HUES48 (cell line): ENCODE data around the gene DGAT2.

Source experiments
- H3K27ac ChIP-seq: one replicate; pipeline ENCODE4 v1.7.0; 2013; ENCODE audit warnings: low read depth, low read length, inconsistent platforms
- H3K27me3 ChIP-seq: 2 replicates; pipeline ENCODE4 v1.6.1; 2013; ENCODE audit warnings: mild to moderate bottlenecking, low read length; ENCODE audit not compliant: control insufficient read depth, insufficient read depth
- H3K36me3 ChIP-seq: 2 replicates; pipeline ENCODE4 v1.6.1; 2013; ENCODE audit warnings: low read length; ENCODE audit not compliant: control insufficient read depth, insufficient read depth
- H3K4me1 ChIP-seq: 2 replicates; pipeline ENCODE4 v1.6.1; 2013; ENCODE audit warnings: mild to moderate bottlenecking, low read length; ENCODE audit not compliant: control insufficient read depth, insufficient read depth
- H3K4me3 ChIP-seq: 2 replicates; pipeline ENCODE4 v1.5.1; 2013; ENCODE audit warnings: mild to moderate bottlenecking, low read depth, low read length
- H3K9ac ChIP-seq: 2 replicates; pipeline ENCODE4 v1.6.1; 2013; ENCODE audit warnings: mild to moderate bottlenecking, low read depth, low read length, moderate library complexity
- H3K9me3 ChIP-seq: 2 replicates; pipeline ENCODE4 v1.6.1; 2013; ENCODE audit warnings: low read length; ENCODE audit not compliant: control insufficient read depth, insufficient read depth

The DGAT2 gene

DNA sequence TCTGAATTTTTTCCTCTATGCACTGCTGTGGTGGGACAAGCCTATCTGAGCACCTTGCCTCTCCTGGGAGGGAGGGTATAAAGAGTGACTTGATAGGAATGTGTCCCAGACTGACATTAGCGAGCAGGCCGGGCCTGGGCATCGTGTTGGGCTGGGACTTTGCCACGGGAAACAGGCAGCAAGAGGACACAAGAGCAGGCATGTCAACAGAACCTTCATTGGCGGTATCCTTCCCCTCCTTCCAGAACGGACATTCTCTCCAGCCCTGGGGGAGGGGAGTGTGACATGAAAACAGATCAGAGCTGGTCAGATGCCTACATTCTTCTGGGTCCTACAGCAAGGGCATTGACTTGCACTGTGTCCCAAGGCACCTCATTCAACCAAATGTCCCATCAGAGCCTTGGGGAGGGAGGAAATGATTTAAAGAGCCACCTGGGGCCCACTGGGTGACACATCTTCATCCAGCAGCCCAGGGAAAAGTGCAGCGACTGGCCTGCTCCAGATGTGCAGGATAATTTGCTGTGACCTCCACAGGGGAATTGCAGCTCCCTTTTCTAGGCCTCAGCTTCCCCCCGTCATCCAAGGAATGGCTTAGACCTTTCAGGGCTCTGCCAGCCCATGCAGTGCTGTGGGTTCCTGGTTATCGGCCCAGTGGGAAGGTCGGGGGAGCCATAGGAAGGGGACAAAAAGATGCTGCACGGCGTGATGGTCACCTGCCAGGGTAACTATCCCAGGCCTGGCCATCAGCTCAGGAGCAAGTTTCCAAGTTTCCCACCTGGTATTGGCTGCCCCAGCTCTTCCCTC lies 24.6 kb downstream of the DGAT2 start:
- Histone ChIP-seq H3K4me1 (no peaks in the 10 kb centered on the region), H3K4me3 (no peak overlapping the region), H3K9me3 (no peaks in the 10 kb centered on the region), H3K27me3 (no peaks in the 10 kb centered on the region), H3K36me3 (no peaks in the 10 kb centered on the region), H3K27ac (no peak overlapping the region), H3K9ac (no peak overlapping the region)

DNA sequence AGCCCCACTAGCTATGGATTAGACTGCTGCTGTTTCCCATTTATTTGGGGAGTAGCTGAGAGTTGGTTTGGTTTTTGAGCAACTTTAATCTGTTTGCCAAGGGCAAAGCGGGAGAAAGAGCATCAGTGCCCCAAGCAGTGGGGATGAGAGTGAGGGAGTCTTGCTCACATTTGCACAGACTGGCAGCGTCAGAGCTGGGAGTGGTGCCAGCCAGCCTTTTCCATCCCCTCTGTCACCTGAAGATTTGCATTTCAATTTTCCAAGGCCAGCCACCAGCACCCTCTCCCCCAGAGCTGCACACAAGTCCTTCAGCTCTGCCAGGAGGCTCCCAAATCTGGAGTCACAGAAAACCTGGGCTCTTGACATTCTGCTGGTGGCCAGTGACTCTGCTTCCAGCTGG lies 25.4 kb downstream of the DGAT2 start:
- Histone ChIP-seq H3K27ac (no peak overlapping the region), H3K4me3 (no peak overlapping the region), H3K4me1 (no peaks in the 10 kb centered on the region), H3K9ac (no peak overlapping the region), H3K36me3 (no peaks in the 10 kb centered on the region), H3K9me3 (no peaks in the 10 kb centered on the region), H3K27me3 (no peaks in the 10 kb centered on the region)

DNA sequence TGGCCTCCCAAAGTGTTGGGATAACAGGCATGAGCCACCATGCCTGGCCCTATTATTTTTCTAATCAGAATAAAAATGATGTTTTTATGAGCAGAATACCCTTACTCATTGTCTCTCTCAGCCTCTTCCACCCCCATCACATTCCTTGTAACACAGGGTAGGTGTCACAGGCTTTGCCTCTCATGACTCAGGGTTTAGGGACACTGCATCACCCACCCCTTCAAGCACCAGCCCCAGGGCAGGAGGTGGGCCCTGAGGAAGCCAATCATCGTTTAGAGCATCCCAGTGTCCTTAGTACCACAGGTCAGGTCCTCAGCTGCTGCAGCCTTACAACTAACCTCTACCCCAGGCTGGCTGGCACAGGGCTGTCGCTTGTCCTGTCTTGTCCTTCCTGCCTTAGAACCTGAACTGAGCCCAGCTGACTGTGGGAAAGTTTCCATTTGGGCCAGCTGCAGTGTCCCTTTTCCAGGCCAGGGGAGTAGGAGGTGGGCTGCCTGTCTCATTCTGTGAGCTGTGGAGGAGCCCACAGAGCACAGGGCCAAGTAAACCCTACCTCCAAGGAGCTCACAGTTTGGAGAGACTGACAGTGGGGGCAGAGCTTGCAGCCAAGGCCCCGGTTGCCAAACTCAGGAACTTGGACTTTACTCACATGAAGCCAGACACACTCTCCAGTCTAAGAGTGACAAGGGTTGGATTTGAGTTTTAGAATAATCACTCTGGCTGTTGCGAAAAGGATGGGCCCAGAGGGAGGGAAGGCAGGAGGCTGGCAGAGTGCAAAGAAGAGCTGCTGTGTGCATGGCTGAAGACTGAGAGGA lies 26.9 kb downstream of the DGAT2 start:
- H3K4me3 ChIP-seq = no peak overlapping the region
- H3K9me3 ChIP-seq = no peaks in the 10 kb centered on the region
- H3K27me3 ChIP-seq = no peaks in the 10 kb centered on the region
- H3K27ac ChIP-seq = no peak overlapping the region
- H3K9ac ChIP-seq = no peak overlapping the region
- H3K4me1 ChIP-seq = no peaks in the 10 kb centered on the region
- H3K36me3 ChIP-seq = no peaks in the 10 kb centered on the region

DNA sequence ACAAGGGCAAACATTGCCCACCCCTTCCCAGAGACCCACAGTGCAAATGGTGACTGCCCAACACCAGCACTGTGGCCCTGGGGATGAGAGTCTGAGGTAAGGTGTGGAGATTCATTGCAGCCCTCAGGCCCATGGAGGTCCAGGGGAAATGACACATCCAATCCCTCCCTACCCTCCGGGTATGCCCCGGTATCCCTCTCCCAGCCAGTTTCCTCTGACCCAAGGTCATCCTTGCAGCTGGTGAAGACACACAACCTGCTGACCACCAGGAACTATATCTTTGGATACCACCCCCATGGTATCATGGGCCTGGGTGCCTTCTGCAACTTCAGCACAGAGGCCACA lies 27.5 kb downstream of the DGAT2 start:
- Histone ChIP-seq H3K27me3 (no peaks in the 10 kb centered on the region), H3K36me3 (no peaks in the 10 kb centered on the region), H3K4me3 (no peak overlapping the region), H3K4me1 (no peaks in the 10 kb centered on the region), H3K9ac (no peak overlapping the region), H3K9me3 (no peaks in the 10 kb centered on the region), H3K27ac (no peak overlapping the region)

DNA sequence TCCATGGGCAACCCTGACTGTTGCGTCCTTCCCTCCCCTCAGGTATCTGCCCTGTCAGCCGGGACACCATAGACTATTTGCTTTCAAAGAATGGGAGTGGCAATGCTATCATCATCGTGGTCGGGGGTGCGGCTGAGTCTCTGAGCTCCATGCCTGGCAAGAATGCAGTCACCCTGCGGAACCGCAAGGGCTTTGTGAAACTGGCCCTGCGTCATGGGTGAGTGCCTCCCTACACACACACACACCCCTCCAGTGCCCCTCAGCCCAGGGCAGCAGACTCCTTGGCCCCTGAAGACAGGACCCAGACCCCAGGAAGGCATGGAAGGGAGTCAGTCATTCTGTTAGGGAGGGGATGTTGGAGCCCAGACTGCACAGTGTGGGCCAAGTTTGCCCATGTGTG lies 28.5 kb downstream of the DGAT2 start:
- no peak overlapping the region for H3K4me3 ChIP-seq
- H3K27ac ChIP-seq = no peak overlapping the region
- no peaks in the 10 kb centered on the region for H3K4me1 ChIP-seq
- H3K9me3 ChIP-seq = no peaks in the 10 kb centered on the region
- no peaks in the 10 kb centered on the region for H3K36me3 ChIP-seq
- H3K9ac ChIP-seq = no peak overlapping the region
- H3K27me3 ChIP-seq = no peaks in the 10 kb centered on the region

DNA sequence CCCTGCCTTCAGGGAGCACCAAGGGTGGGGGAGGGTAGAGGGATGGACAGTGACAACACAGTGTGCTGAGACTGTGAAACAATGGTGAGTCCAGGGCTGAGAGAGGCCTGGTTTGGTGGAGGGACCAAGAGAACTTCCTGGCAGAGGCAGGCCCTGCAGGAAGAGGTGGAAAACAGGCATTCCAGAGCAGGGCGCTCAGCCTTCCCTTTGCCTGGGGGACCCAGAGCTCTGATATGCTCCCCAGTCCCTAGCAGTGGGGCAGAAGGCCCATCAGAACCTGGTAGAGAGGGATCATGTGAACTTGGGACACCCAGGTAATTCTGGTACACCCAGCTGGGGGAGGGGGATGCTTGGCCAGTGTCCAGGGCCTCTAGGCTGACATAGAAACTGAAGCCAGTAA lies 29.2 kb downstream of the DGAT2 start:
- no peaks in the 10 kb centered on the region for H3K4me1 ChIP-seq

DNA sequence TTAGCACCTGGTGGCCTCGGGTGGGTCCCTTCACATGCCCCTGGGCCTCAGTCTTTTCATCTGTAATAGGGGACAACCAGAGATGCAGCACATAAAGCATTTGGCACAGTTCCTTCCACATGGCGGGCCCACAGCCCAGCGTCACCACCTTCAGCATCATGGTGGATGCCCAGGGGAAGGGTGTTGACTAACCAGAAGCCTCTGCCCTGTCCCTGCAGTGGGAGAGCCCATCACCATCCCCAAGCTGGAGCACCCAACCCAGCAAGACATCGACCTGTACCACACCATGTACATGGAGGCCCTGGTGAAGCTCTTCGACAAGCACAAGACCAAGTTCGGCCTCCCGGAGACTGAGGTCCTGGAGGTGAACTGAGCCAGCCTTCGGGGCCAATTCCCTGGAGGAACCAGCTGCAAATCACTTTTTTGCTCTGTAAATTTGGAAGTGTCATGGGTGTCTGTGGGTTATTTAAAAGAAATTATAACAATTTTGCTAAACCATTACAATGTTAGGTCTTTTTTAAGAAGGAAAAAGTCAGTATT lies 31.6 kb downstream of the DGAT2 start:
- H3K4me3 ChIP-seq = no peak overlapping the region
- H3K4me1 ChIP-seq = no peaks in the 10 kb centered on the region
- H3K9ac ChIP-seq = no peak overlapping the region
- no peaks in the 10 kb centered on the region for H3K36me3 ChIP-seq
- no peak overlapping the region for H3K27ac ChIP-seq
- H3K9me3 ChIP-seq = no peaks in the 10 kb centered on the region
- H3K27me3 ChIP-seq = no peaks in the 10 kb centered on the region

More for the DNA sequence above, 29.2 kb downstream of the DGAT2 start:
- H3K4me3 ChIP-seq = no peak overlapping the region
- H3K27ac ChIP-seq = no peak overlapping the region
- H3K9ac ChIP-seq = no peak overlapping the region
- no peaks in the 10 kb centered on the region for H3K36me3 ChIP-seq
- no peaks in the 10 kb centered on the region for H3K27me3 ChIP-seq
- no peaks in the 10 kb centered on the region for H3K9me3 ChIP-seq

DNA sequence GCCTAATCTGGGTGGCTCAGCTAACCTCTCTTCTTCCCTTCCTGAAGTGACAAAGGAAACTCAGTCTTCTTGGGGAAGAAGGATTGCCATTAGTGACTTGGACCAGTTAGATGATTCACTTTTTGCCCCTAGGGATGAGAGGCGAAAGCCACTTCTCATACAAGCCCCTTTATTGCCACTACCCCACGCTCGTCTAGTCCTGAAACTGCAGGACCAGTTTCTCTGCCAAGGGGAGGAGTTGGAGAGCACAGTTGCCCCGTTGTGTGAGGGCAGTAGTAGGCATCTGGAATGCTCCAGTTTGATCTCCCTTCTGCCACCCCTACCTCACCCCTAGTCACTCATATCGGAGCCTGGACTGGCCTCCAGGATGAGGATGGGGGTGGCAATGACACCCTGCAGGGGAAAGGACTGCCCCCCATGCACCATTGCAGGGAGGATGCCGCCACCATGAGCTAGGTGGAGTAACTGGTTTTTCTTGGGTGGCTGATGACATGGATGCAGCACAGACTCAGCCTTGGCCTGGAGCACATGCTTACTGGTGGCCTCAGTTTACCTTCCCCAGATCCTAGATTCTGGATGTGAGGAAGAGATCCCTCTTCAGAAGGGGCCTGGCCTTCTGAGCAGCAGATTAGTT lies 32.3 kb downstream of the DGAT2 start:
- H3K27ac ChIP-seq = no peak overlapping the region
- no peak overlapping the region for H3K4me3 ChIP-seq
- H3K4me1 ChIP-seq = no peaks in the 10 kb centered on the region
- H3K27me3 ChIP-seq = no peaks in the 10 kb centered on the region
- H3K9me3 ChIP-seq = no peaks in the 10 kb centered on the region
- H3K9ac ChIP-seq = no peak overlapping the region
- no peaks in the 10 kb centered on the region for H3K36me3 ChIP-seq

DNA sequence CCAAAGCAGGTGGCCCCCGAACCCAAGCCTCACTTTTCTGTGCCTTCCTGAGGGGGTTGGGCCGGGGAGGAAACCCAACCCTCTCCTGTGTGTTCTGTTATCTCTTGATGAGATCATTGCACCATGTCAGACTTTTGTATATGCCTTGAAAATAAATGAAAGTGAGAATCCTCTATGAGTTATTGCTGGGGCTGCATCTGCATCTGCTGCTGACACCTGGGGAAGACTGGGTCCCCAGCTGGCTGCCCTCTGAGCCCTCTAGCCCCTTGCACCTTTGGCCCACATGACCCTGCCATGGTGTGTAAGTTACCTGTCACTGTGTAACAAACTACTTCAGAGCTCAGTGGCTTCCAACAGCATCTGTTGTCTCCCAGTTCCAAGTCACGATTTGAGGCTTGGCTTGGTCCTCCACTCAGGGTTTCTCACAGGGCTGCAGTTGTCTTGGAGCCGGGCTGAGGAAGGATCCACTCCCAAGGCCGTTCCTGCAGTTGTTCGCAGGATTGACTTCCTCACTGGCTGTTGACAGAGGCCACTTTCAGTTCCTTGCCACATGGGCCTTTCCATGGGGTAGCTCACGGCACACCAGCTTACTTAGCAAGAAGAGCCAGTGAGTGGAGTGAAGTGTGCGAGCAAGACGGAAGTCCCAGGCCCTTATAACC lies 32.9 kb downstream of the DGAT2 start:
- no peaks in the 10 kb centered on the region for H3K36me3 ChIP-seq
- no peaks in the 10 kb centered on the region for H3K27me3 ChIP-seq
- no peak overlapping the region for H3K4me3 ChIP-seq
- no peak overlapping the region for H3K27ac ChIP-seq
- H3K9ac ChIP-seq = no peak overlapping the region
- no peaks in the 10 kb centered on the region for H3K9me3 ChIP-seq
- no peaks in the 10 kb centered on the region for H3K4me1 ChIP-seq

DNA sequence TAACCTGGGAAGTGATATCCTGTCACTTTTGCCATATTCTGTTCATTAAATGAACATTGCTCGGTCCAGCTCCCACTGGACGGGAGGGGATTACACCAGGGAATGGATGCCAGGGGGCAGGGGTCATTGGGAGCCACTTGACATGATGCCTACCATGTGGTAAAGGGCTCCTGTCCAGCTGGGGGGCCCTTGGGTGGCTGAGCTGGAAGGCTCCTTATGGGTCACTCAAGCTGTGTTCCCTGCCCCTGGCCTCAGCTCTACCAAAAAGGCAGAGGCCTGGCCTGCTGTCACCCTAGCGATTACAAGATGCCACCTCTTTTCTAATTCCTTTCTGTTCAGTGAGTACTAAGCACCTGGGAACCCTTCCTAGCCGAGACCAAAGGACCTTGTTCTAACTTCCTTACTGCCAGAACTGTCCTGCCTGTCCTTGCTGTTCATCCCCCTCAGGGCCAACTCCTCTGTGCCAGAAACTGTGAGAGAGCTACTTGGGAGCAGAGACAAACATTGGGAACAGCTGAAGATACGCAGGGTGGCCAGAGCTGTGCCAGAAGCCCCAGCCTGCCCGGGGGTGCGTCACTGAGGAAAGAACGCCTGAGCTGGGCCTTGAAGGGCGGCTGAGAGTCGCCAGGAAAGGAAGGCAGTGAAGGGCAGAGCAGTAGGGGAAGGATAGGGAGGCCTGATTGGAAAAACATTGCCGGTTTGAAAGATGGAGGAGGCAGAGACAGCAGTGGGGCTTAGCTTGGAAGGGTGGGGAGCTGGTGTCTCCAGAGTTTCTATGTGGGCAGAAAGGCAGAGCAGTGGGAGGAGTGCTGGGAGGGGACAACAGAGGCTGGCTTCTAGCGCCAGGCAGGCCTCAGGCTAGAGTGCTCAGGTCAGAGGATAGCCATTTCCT lies 33.7 kb downstream of the DGAT2 start:
- no peak overlapping the region for H3K27ac ChIP-seq
- H3K27me3 ChIP-seq = no peaks in the 10 kb centered on the region
- H3K4me1 ChIP-seq = no peaks in the 10 kb centered on the region
- H3K4me3 ChIP-seq = no peak overlapping the region
- no peak overlapping the region for H3K9ac ChIP-seq
- H3K9me3 ChIP-seq = no peaks in the 10 kb centered on the region
- no peaks in the 10 kb centered on the region for H3K36me3 ChIP-seq
